IPS DF 6.9 (cell line): ENCODE measurements around the gene UBC.
A peak's percentile ranks its signal among the peaks of the same experiment; 100 is the strongest.

Experiments used
- DNase-seq: peaks from one replicate; pipeline ENCODE4 v3.0.0-alpha.2; 2013; ENCODE audit warnings: low read depth, low spot score
- H3K27ac ChIP-seq: one replicate; pipeline ENCODE4 v1.5.1; 2013; ENCODE audit warnings: low read length, control low read depth
- H3K27me3 ChIP-seq: 2 replicates; pipeline ENCODE4 v1.6.1; 2013; ENCODE audit warnings: mild to moderate bottlenecking, low read length; ENCODE audit not compliant: control insufficient read depth, insufficient read depth
- H3K36me3 ChIP-seq: 2 replicates; pipeline ENCODE4 v1.6.1; 2013; ENCODE audit warnings: low read length; ENCODE audit not compliant: control insufficient read depth, insufficient read depth
- H3K4me1 ChIP-seq: 2 replicates; pipeline ENCODE4 v1.6.1; 2013; ENCODE audit warnings: low read length; ENCODE audit not compliant: control insufficient read depth, insufficient read depth
- H3K4me3 ChIP-seq: 2 replicates; pipeline ENCODE4 v1.5.1; 2013; ENCODE audit warnings: mild to moderate bottlenecking, low read length
- H3K9me3 ChIP-seq: 2 replicates; pipeline ENCODE4 v1.6.1; 2013; ENCODE audit warnings: low read length, inconsistent platforms; ENCODE audit not compliant: control insufficient read depth, insufficient read depth
- WGBS: extraction: QIAGEN DNeasy Blood & Tissue Kit; methylation state at CpG from one replicate; pipeline ENCODE4 v1.1.7; 2013; ENCODE audit warnings: mixed read lengths, missing lambda C conversion rate; ENCODE audit not compliant: insufficient read length, insufficient coverage; 5-methylcytosine and 5-hydroxymethylcytosine counted together

The UBC gene

GRCh38 chr12:124947561-124948398, 33.3 kb upstream of the UBC start:
- H3K9me3 ChIP-seq = no peaks in the 10 kb centered on the region
- no peak overlapping the region for H3K4me3 ChIP-seq
- H3K4me1 ChIP-seq = no peaks in the 10 kb centered on the region
- no peak overlapping the region for H3K27ac ChIP-seq
- peaks cover 32% of the 10 kb centered on the region for H3K36me3 ChIP-seq
- WGBS = no CpG with 5 or more reads among the region's 20 CpGs
- no peak for DNase-seq
- H3K27me3 ChIP-seq = no peaks in the 10 kb centered on the region

GRCh38 chr12:124947013-124947412, 32.6 kb upstream of the UBC start:
- no peak for DNase-seq
- Histone ChIP-seq H3K4me1 (no peaks in the 10 kb centered on the region), H3K36me3 (peaks cover 32% of the 10 kb centered on the region), H3K4me3 (no peak overlapping the region), H3K9me3 (no peaks in the 10 kb centered on the region), H3K27ac (no peak overlapping the region), H3K27me3 (no peaks in the 10 kb centered on the region)
- whole genome bisulfite sequencing = no CpG with 5 or more reads among the region's 11 CpGs

GRCh38 chr12:124946447-124946793, 32.0 kb upstream of the UBC start:
- DNase-seq = no peak
- Histone ChIP-seq H3K4me1 (no peaks in the 10 kb centered on the region), H3K27me3 (no peaks in the 10 kb centered on the region), H3K4me3 (no peak overlapping the region), H3K36me3 (peaks cover 32% of the 10 kb centered on the region), H3K9me3 (no peaks in the 10 kb centered on the region), H3K27ac (no peak overlapping the region)
- WGBS = no CpG with 5 or more reads among the region's 10 CpGs

GRCh38 chr12:124941170-124941527, 26.7 kb upstream of the UBC start:
- no CpG with 5 or more reads among the region's 7 CpGs for WGBS
- Histone ChIP-seq H3K4me1 (peaks cover 2% of the 10 kb centered on the region; the same call in 1 of the 2 replicates), H3K9me3 (no peaks in the 10 kb centered on the region), H3K4me3 (no peak overlapping the region), H3K36me3 (peaks cover 3% of the 10 kb centered on the region; the same call in 1 of the 2 replicates), H3K27ac (no peak overlapping the region), H3K27me3 (no peaks in the 10 kb centered on the region)
- no peak for DNase-seq

GRCh38 chr12:124940393-124941169, 26.1 kb upstream of the UBC start:
- Histone ChIP-seq H3K9me3 (no peaks in the 10 kb centered on the region), H3K27ac (no peak overlapping the region), H3K27me3 (no peaks in the 10 kb centered on the region), H3K36me3 (0 out of 2 replicates have a peak, but pooled peaks cover 2% of the 10 kb centered on the region), H3K4me1 (peaks cover 2% of the 10 kb centered on the region; the same call in 1 of the 2 replicates), H3K4me3 (peak overlapping the region; percentile 19; the same call in 1 of the 2 replicates)
- WGBS = no CpG with 5 or more reads among the region's 27 CpGs
- peak; percentile 89 for DNase-seq

- Histone ChIP-seq H3K4me3 (peak overlapping the region; percentile 19; the same call in 1 of the 2 replicates), H3K36me3 (0 out of 2 replicates have a peak, but pooled peaks cover 2% of the 10 kb centered on the region), H3K4me1 (peaks cover 2% of the 10 kb centered on the region; the same call in 1 of the 2 replicates), H3K27ac (no peak overlapping the region), H3K27me3 (no peaks in the 10 kb centered on the region), H3K9me3 (no peaks in the 10 kb centered on the region)
- WGBS = no CpG with 5 or more reads among the region's 8 CpGs
- DNase-seq = no peak
Observed at GRCh38 chr12:124940143-124940392, 25.6 kb upstream of the UBC start.

- peak; percentile 92 for DNase-seq
- peaks cover 2% of the 10 kb centered on the region; the same call in 1 of the 2 replicates for H3K4me1 ChIP-seq
- no peaks in the 10 kb centered on the region for H3K9me3 ChIP-seq
- peak overlapping the region; percentile 35; the same call in 1 of the 2 replicates for H3K4me3 ChIP-seq
- no CpG with 5 or more reads among the region's 35 CpGs for WGBS
- no peaks in the 10 kb centered on the region for H3K27me3 ChIP-seq
- 0 out of 2 replicates have a peak, but pooled peaks cover 2% of the 10 kb centered on the region for H3K36me3 ChIP-seq
- no peak overlapping the region for H3K27ac ChIP-seq
Observed at GRCh38 chr12:124939421-124940142, 25.1 kb upstream of the UBC start.

- Histone ChIP-seq H3K4me3 (peak overlapping the region; percentile 30; the same call in 1 of the 2 replicates), H3K27ac (no peak overlapping the region), H3K4me1 (peaks cover 2% of the 10 kb centered on the region; the same call in 1 of the 2 replicates), H3K9me3 (no peaks in the 10 kb centered on the region), H3K27me3 (no peaks in the 10 kb centered on the region), H3K36me3 (0 out of 2 replicates have a peak, but pooled peaks cover 2% of the 10 kb centered on the region)
- no CpG with 5 or more reads among the region's 14 CpGs for WGBS
- DNase-seq = no peak
Observed at GRCh38 chr12:124939079-124939420, 24.6 kb upstream of the UBC start.

GRCh38 chr12:124938587-124938986, 24.1 kb upstream of the UBC start:
- no CpG with 5 or more reads among the region's 6 CpGs for WGBS
- DNase-seq = no peak
- no peaks in the 10 kb centered on the region for H3K27me3 ChIP-seq
- no peaks in the 10 kb centered on the region for H3K9me3 ChIP-seq
- no peak overlapping the region; the same call in 1 of the 2 replicates for H3K4me3 ChIP-seq
- H3K36me3 ChIP-seq = 0 out of 2 replicates have a peak, but pooled peaks cover 2% of the 10 kb centered on the region
- H3K4me1 ChIP-seq = peaks cover 2% of the 10 kb centered on the region; the same call in 1 of the 2 replicates
- no peak overlapping the region for H3K27ac ChIP-seq

GRCh38 chr12:124938108-124938507, 23.7 kb upstream of the UBC start:
- no peak overlapping the region for H3K27ac ChIP-seq
- no peak for DNase-seq
- H3K36me3 ChIP-seq = no peaks in the 10 kb centered on the region
- peaks cover 2% of the 10 kb centered on the region; the same call in 1 of the 2 replicates for H3K4me1 ChIP-seq
- no peaks in the 10 kb centered on the region for H3K27me3 ChIP-seq
- no peaks in the 10 kb centered on the region for H3K9me3 ChIP-seq
- no peak overlapping the region for H3K4me3 ChIP-seq
- WGBS = 100% methylated on average over 1 of the region's 5 CpGs
